RCC 7860 (cell line): ENCODE data around the gene SEPTIN8.

Experiments
- DNase-seq: peaks from one replicate; pipeline ENCODE4 v3.0.0-alpha.2; 2015; ENCODE audit warnings: low spot score
- FAIRE-seq: peaks from 2 replicates; lab custom pipeline; 2012; peaks lifted over from hg19 to GRCh38; lab: Jason Lieb, UNC

The SEPTIN8 gene

GRCh38 chr5:132766020-132766805 lies 10.8 kb downstream of the SEPTIN8 start:
- DNase-seq (no peak), FAIRE-seq (no peak)

GRCh38 chr5:132765311-132766019 lies 11.6 kb downstream of the SEPTIN8 start:
- FAIRE-seq: no peak
- no peak for DNase-seq

GRCh38 chr5:132764671-132765238 lies 12.3 kb downstream of the SEPTIN8 start:
- FAIRE-seq (no peak), DNase-seq (no peak)

GRCh38 chr5:132764051-132764450 lies 13.0 kb downstream of the SEPTIN8 start:
- FAIRE-seq: no peak
- no peak for DNase-seq

- DNase-seq (no peak), FAIRE-seq (no peak)
Measured at GRCh38 chr5:132763181-132764036, 13.6 kb downstream of the SEPTIN8 start.

GRCh38 chr5:132762246-132763000 lies 14.6 kb downstream of the SEPTIN8 start:
- FAIRE-seq (no peak), DNase-seq (no peak)

GRCh38 chr5:132761321-132762240 lies 15.5 kb downstream of the SEPTIN8 start:
- FAIRE-seq (no peak), DNase-seq (no peak)

GRCh38 chr5:132760601-132761317 lies 16.3 kb downstream of the SEPTIN8 start:
- DNase-seq (no peak), FAIRE-seq (no peak)

- no peak for DNase-seq
- FAIRE-seq: no peak
Measured at GRCh38 chr5:132760049-132760420, 17.0 kb downstream of the SEPTIN8 start.

GRCh38 chr5:132759114-132760048 lies 17.7 kb downstream of the SEPTIN8 start:
- no peak for DNase-seq
- no peak for FAIRE-seq

- DNase-seq (no peak), FAIRE-seq (no peak)
Measured at GRCh38 chr5:132758451-132758850, 18.6 kb downstream of the SEPTIN8 start.

GRCh38 chr5:132756542-132756941 lies 20.5 kb downstream of the SEPTIN8 start:
- FAIRE-seq (no peak), DNase-seq (no peak)

GRCh38 chr5:132754947-132755346 lies 22.1 kb downstream of the SEPTIN8 start:
- DNase-seq (no peak), FAIRE-seq (no peak)

- DNase-seq: no peak
- FAIRE-seq: no peak
Measured at GRCh38 chr5:132754111-132754510, 22.9 kb downstream of the SEPTIN8 start.

- no peak for DNase-seq
- FAIRE-seq: no peak
Measured at GRCh38 chr5:132753135-132753987, 23.7 kb downstream of the SEPTIN8 start.

GRCh38 chr5:132752581-132753125 lies 24.4 kb downstream of the SEPTIN8 start:
- FAIRE-seq: no peak

More at GRCh38 chr5:132752581-132753125, 24.4 kb downstream of the SEPTIN8 start:
- DNase-seq: no peak
